OCI-LY1 (cell line): Measurements from ENCODE around the gene IL20RA.

Experiments
- EZH2 ChIP-seq: fragments of 200-600 bp; sonication (generic), shearing (Covaris generic); IDR thresholded peaks from 2 replicates; pipeline ENCODE4 v1.8.0; 2017; ENCODE audit warnings: borderline replicate concordance, mixed run types, mild to moderate bottlenecking, antibody characterized with exemption, low read length, moderate library complexity, mixed read lengths
- TF ChIP-seq, protein P1 (sequence below): fragments of 200-600 bp; sonication (generic), shearing (Covaris generic); IDR thresholded peaks from 2 replicates; pipeline ENCODE4 v1.5.1; 2017; ENCODE audit warnings: mild to moderate bottlenecking, antibody characterized with exemption, low read length, moderate library complexity, mixed read lengths

DNA sequence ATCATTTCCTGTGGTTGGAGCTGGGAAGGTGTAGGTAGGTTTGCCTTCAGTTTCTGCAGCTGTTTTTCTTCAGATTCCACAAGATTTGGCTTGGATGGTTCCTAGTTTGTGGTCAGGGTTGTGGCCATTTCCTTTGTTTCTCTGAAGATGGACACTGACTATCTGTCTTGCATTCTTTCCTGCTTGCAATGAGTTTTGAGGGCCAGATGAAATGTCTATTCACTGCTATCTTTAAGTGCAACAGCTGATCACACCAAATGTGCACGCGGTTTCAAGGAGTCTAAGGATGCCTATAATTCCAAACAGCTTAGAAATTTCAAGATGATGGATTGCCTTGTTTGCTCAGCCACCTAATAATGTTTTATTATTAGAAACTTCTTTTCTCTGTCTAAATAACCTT, 28.4 kb downstream of the IL20RA start:
- TF ChIP-seq, protein P1, sequence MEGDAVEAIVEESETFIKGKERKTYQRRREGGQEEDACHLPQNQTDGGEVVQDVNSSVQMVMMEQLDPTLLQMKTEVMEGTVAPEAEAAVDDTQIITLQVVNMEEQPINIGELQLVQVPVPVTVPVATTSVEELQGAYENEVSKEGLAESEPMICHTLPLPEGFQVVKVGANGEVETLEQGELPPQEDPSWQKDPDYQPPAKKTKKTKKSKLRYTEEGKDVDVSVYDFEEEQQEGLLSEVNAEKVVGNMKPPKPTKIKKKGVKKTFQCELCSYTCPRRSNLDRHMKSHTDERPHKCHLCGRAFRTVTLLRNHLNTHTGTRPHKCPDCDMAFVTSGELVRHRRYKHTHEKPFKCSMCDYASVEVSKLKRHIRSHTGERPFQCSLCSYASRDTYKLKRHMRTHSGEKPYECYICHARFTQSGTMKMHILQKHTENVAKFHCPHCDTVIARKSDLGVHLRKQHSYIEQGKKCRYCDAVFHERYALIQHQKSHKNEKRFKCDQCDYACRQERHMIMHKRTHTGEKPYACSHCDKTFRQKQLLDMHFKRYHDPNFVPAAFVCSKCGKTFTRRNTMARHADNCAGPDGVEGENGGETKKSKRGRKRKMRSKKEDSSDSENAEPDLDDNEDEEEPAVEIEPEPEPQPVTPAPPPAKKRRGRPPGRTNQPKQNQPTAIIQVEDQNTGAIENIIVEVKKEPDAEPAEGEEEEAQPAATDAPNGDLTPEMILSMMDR: no peak
- no peak for TF ChIP-seq EZH2
